ENCODE data around the gene RTKN2. TPM values are rescaled to one million over a fixed set of nuclear protein-coding genes. Genes with fewer than 3 reads are reported as not detected.

The RTKN2 gene
- total and polyA plus RNA-seq, 9 of the 15 experiments (the other 6 are each of a cell fraction or from before 2014, with no cell fraction given): 0.03 to 0.11 (median 0.05) TPM; not detected in 2

- 0 out of 2 replicates have a peak, but pooled peaks have one; percentile 30 for TF ChIP-seq CTBP1 (IDR thresholded peaks at IDR 0.05; ENCODE audit: borderline replicate concordance)
- no peak for TF ChIP-seq SOX6 (IDR thresholded peaks at IDR 0.05)
- TF ChIP-seq ZKSCAN8 (CRISPR knock-in tag; IDR thresholded peaks at IDR 0.05): no peak
- TF ChIP-seq ZBTB9 (CRISPR knock-in tag; IDR thresholded peaks at IDR 0.05): peak; percentile 45; the same call in 1 of the 2 replicates
- TF ChIP-seq MYBL2 (IDR thresholded peaks at IDR 0.05; ENCODE audit: low read depth): peak; percentile 73
- TF ChIP-seq MYBL2 (CRISPR knock-in tag; IDR thresholded peaks at IDR 0.05; ENCODE audit: borderline replicate concordance): peak; percentile 87; the same call in 1 of the 2 replicates
- no peak for TF ChIP-seq ESRRA (IDR thresholded peaks at IDR 0.05; ENCODE audit: borderline replicate concordance, low read depth)
- TF ChIP-seq ZNF77 (CRISPR knock-in tag; IDR thresholded peaks at IDR 0.05): no peak
- 0 out of 2 replicates have a peak, but pooled peaks have one; percentile 23 for TF ChIP-seq SMAD4 (CRISPR knock-in tag; conservative IDR thresholded peaks at IDR 0.05)
- peak in 1 of 2 experiments; percentile 93; a peak in 2 of 4 replicates for TF ChIP-seq NONO (IDR thresholded peaks at IDR 0.05; ENCODE audit: low read depth in 2 of 2, low read length in 1 of 2)
- no peak for TF ChIP-seq ZNF212 (CRISPR knock-in tag; IDR thresholded peaks at IDR 0.05)
- TF ChIP-seq KLF16 (IDR thresholded peaks at IDR 0.05): no peak
- TF ChIP-seq MAZ (CRISPR knock-in tag; conservative IDR thresholded peaks at IDR 0.05 in 1 of 2, IDR thresholded peaks at IDR 0.05 in 1 of 2): peak; percentile 38 to 83; a peak in 1 of 4 replicates
- TF ChIP-seq JUN (IDR thresholded peaks at IDR 0.05; ENCODE audit: borderline replicate concordance, low read depth, low read length): no peak
- no peak for TF ChIP-seq JUN (CRISPR knock-in tag; IDR thresholded peaks at IDR 0.05; ENCODE audit: borderline replicate concordance)
- TF ChIP-seq NR2C2 (CRISPR knock-in tag; IDR thresholded peaks at IDR 0.05): no peak
- no peak for TF ChIP-seq NR2C2 (tag; IDR thresholded peaks at IDR 0.05)
- no peak for TF ChIP-seq ZFP91 (CRISPR knock-in tag; IDR thresholded peaks at IDR 0.05)
- TF ChIP-seq, protein P1, sequence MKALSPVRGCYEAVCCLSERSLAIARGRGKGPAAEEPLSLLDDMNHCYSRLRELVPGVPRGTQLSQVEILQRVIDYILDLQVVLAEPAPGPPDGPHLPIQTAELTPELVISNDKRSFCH (CRISPR knock-in tag; IDR thresholded peaks at IDR 0.05): no peak
- TF ChIP-seq, protein P1 (tag; IDR thresholded peaks at IDR 0.05): no peak
- TF ChIP-seq NRF1 (conservative IDR thresholded peaks at IDR 0.05 in 1 of 2, IDR thresholded peaks at IDR 0.05 in 1 of 2): peak; percentile 91 to 92
- peak; percentile 96 for TF ChIP-seq E2F4 (CRISPR knock-in tag; IDR thresholded peaks at IDR 0.05; ENCODE audit: low read depth)
- TF ChIP-seq, protein P2, sequence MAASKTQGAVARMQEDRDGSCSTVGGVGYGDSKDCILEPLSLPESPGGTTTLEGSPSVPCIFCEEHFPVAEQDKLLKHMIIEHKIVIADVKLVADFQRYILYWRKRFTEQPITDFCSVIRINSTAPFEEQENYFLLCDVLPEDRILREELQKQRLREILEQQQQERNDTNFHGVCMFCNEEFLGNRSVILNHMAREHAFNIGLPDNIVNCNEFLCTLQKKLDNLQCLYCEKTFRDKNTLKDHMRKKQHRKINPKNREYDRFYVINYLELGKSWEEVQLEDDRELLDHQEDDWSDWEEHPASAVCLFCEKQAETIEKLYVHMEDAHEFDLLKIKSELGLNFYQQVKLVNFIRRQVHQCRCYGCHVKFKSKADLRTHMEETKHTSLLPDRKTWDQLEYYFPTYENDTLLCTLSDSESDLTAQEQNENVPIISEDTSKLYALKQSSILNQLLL (CRISPR knock-in tag; IDR thresholded peaks at IDR 0.05; ENCODE audit: borderline replicate concordance): no peak
Measured at GRCh38 chr10:62268399-62269114, at the start of gene RTKN2 (continued).

Measured in K562 (cell line).